NCI-H128 (cell line): Measurements from ENCODE around the gene PTPRN2.

Experiments
- DNase-seq: peaks from one replicate; lab custom pipeline; 2025; ENCODE audit not compliant: unreplicated experiment; lab: John Stamatoyannopoulos, UW

PTPRN2 gene

GRCh38 chr7:158248816-158249215 is 338.8 kb downstream of the PTPRN2 start:
- DNase-seq, result no peak

- DNase-seq, result no peak
Observed at GRCh38 chr7:158247758-158248487, 339.7 kb downstream of the PTPRN2 start.

GRCh38 chr7:158246960-158247673 is 340.5 kb downstream of the PTPRN2 start:
- DNase-seq, result no peak

GRCh38 chr7:158246272-158246959 is 341.2 kb downstream of the PTPRN2 start:
- no peak for DNase-seq

- no peak for DNase-seq
Observed at GRCh38 chr7:158245724-158246041, 341.9 kb downstream of the PTPRN2 start.

- DNase-seq, result no peak
Observed at GRCh38 chr7:158244873-158245723, 342.5 kb downstream of the PTPRN2 start.

- no peak for DNase-seq
Observed at GRCh38 chr7:158244430-158244829, 343.2 kb downstream of the PTPRN2 start.

GRCh38 chr7:158241919-158242318 is 345.7 kb downstream of the PTPRN2 start:
- DNase-seq, result no peak

GRCh38 chr7:158240801-158241200 is 346.8 kb downstream of the PTPRN2 start:
- DNase-seq, result no peak

- peak; percentile 61 for DNase-seq
Observed at GRCh38 chr7:158239290-158239981, 348.2 kb downstream of the PTPRN2 start.

- no peak for DNase-seq
Observed at GRCh38 chr7:158238616-158239289, 348.9 kb downstream of the PTPRN2 start.

- DNase-seq, result no peak
Observed at GRCh38 chr7:158237672-158238335, 349.8 kb downstream of the PTPRN2 start.

GRCh38 chr7:158236400-158236799 is 351.2 kb downstream of the PTPRN2 start:
- no peak for DNase-seq

GRCh38 chr7:158235862-158236261 is 351.8 kb downstream of the PTPRN2 start:
- DNase-seq, result no peak

- no peak for DNase-seq
Observed at GRCh38 chr7:158229945-158230344, 357.7 kb downstream of the PTPRN2 start.

- no peak for DNase-seq
Observed at GRCh38 chr7:158228986-158229385, 358.6 kb downstream of the PTPRN2 start.

- DNase-seq, result no peak
Observed at GRCh38 chr7:158228131-158228530, 359.5 kb downstream of the PTPRN2 start.

GRCh38 chr7:158227258-158227984 is 360.2 kb downstream of the PTPRN2 start:
- DNase-seq, result no peak

GRCh38 chr7:158216198-158216597 is 371.4 kb downstream of the PTPRN2 start:
- no peak for DNase-seq
